HG02678 (cell line): ENCODE measurements around the gene TAX1BP3.

Experiments
- ATAC-seq: cut with Tn5 transposase; IDR thresholded peaks from one replicate; pipeline ENCODE4 v1.9.1; 2021; ENCODE audit warnings: mild to moderate bottlenecking, moderate library complexity; ENCODE audit not compliant: unreplicated experiment

Gene TAX1BP3

GRCh38 chr17:3659541-3660111 is 8.8 kb downstream of the TAX1BP3 start:
- no peak for ATAC-seq

- no peak for ATAC-seq
These were observed 9.5 kb downstream of the TAX1BP3 start for GRCh38 chr17:3658784-3659449.

GRCh38 chr17:3657874-3658783 is 10.2 kb downstream of the TAX1BP3 start:
- ATAC-seq = no peak

GRCh38 chr17:3657588-3657869 is 10.8 kb downstream of the TAX1BP3 start:
- ATAC-seq = no peak

- ATAC-seq = no peak
These were observed 11.4 kb downstream of the TAX1BP3 start for GRCh38 chr17:3656755-3657587.

GRCh38 chr17:3656353-3656752 is 12.0 kb downstream of the TAX1BP3 start:
- ATAC-seq = no peak

- ATAC-seq = no peak
These were observed 12.6 kb downstream of the TAX1BP3 start for GRCh38 chr17:3655766-3656165.

- ATAC-seq = no peak
These were observed 20.4 kb downstream of the TAX1BP3 start for GRCh38 chr17:3647769-3648555.

GRCh38 chr17:3647251-3647650 is 21.1 kb downstream of the TAX1BP3 start:
- ATAC-seq = no peak

GRCh38 chr17:3645310-3645709 is 23.1 kb downstream of the TAX1BP3 start:
- no peak for ATAC-seq

GRCh38 chr17:3643889-3644349 is 24.5 kb downstream of the TAX1BP3 start:
- no peak for ATAC-seq

GRCh38 chr17:3641717-3642486 is 26.5 kb downstream of the TAX1BP3 start:
- no peak for ATAC-seq

- no peak for ATAC-seq
These were observed 27.4 kb downstream of the TAX1BP3 start for GRCh38 chr17:3641014-3641413.

GRCh38 chr17:3639981-3640596 is 28.3 kb downstream of the TAX1BP3 start:
- no peak for ATAC-seq

- ATAC-seq = peak; percentile 7
These were observed 31.4 kb downstream of the TAX1BP3 start for GRCh38 chr17:3636908-3637373.

GRCh38 chr17:3636154-3636907 is 32.0 kb downstream of the TAX1BP3 start, which contains the start of the genes CTNS and SHPK:
CTNS (plus strand) TSS chr17:3636760; CDS start chr17:3640207, 3,447 bp downstream.
SHPK (minus strand) TSS chr17:3636250; CDS start chr17:3636219, 31 bp downstream.
- ATAC-seq = peak; percentile 93

GRCh38 chr17:3635474-3636153 is 32.8 kb downstream of the TAX1BP3 start:
- no peak for ATAC-seq
